Endothelial cell of umbilical vein (primary cell): ENCODE measurements around the gene INPP4B. TPM values are rescaled to one million over a fixed set of nuclear protein-coding genes. Genes with fewer than 3 reads are reported as not detected.

Experiments used
- BruUV-seq: library from RNA; stranded (reverse); fragments of 400-500 nt; replicated peaks from 2 replicates; lab custom pipeline; 2021; lab: Mats Ljungman, UMichigan
- CTCF ChIA-PET: fragments of 300-600, 350-600 bp; sonication (Branson Sonifier 250); formaldehyde crosslinking; loops from one replicate; lab custom pipeline; 2021; ENCODE audit warnings: antibody characterized with exemption, inconsistent platforms; lab: Charles Lee
- POLR2A ChIA-PET: fragments of 300-600, 350-600 bp; sonication (Branson Sonifier 250); formaldehyde crosslinking; loops from one replicate; lab custom pipeline; 2021; ENCODE audit warnings: antibody characterized with exemption, inconsistent platforms; lab: Charles Lee
- DNase-seq: peaks from one replicate; pipeline ENCODE4 v3.0.0-alpha.2; 2011; ENCODE audit warnings: low read depth, low spot score
- FAIRE-seq: peaks from 2 replicates; lab custom pipeline; 2011; peaks lifted over from hg19 to GRCh38; lab: Jason Lieb, UNC
- H2AFZ ChIP-seq: 2 replicates; pipeline ENCODE4 v1.6.0; 2012; ENCODE audit warnings: low read depth, low read length, control low read depth, inconsistent platforms
- H3K27ac ChIP-seq: 2 replicates; pipeline ENCODE4 v1.5.1; 2011; ENCODE audit warnings: low read depth, mild to moderate bottlenecking, control low read depth, low read length, moderate library complexity; ENCODE audit not compliant: insufficient read depth
- H3K27me3 ChIP-seq, 2 experiments: 2 replicates each; pipeline versions ENCODE4 v1.6.0 to v1.6.1; 2011; ENCODE audit warnings: low read length in 2 of 2, mixed read lengths in 1 of 2; ENCODE audit not compliant: control insufficient read depth in 2 of 2, insufficient read depth in 2 of 2
- H3K36me3 ChIP-seq, 2 experiments: 2 replicates in 1 of 2; 3 replicates in 1 of 2; pipeline ENCODE4 v1.5.1; 2011; ENCODE audit warnings: low read length in 2 of 2, mild to moderate bottlenecking in 1 of 2, moderate library complexity in 1 of 2; ENCODE audit not compliant: control insufficient read depth in 2 of 2, insufficient read depth in 2 of 2; ENCODE audit errors: extremely low read depth in 1 of 2
- H3K4me1 ChIP-seq: 3 replicates; pipeline ENCODE4 v1.5.1; 2011; ENCODE audit warnings: mild to moderate bottlenecking, low read length; ENCODE audit not compliant: control insufficient read depth, insufficient read depth; ENCODE audit errors: extremely low read depth
- H3K4me2 ChIP-seq: 2 replicates; pipeline ENCODE4 v1.6.1; 2011; ENCODE audit warnings: low read length, control low read depth, mixed read lengths; ENCODE audit not compliant: insufficient read depth
- H3K4me3 ChIP-seq, 3 experiments: fragments of 200-600 bp in 1 of 3; sonication (generic), shearing (Covaris generic) in 1 of 3; replicated peaks in 1 of 3; 2 replicates each; pipeline ENCODE4 v1.5.1; 2011 to 2016; ENCODE audit warnings: control low read depth in 3 of 3, low read length in 3 of 3, mild to moderate bottlenecking in 2 of 3, inconsistent platforms in 1 of 3, low read depth in 1 of 3, moderate library complexity in 1 of 3; ENCODE audit not compliant: insufficient read depth in 1 of 3
- H3K79me2 ChIP-seq: 2 replicates; pipeline ENCODE4 v1.6.0; 2012; ENCODE audit warnings: low read length, inconsistent platforms; ENCODE audit not compliant: control insufficient read depth, insufficient read depth
- H3K9ac ChIP-seq: replicated peaks from 2 replicates; pipeline ENCODE3; 2011; ENCODE audit warnings: low read length, control low read depth; ENCODE audit not compliant: insufficient read depth; ENCODE audit errors: extremely low read depth
- H3K9me1 ChIP-seq: replicated peaks from 3 replicates; pipeline ENCODE4 v1.6.0; 2011; ENCODE audit warnings: mild to moderate bottlenecking, low read length; ENCODE audit not compliant: control insufficient read depth, insufficient read depth; ENCODE audit errors: extremely low read depth
- H3K9me3 ChIP-seq: replicated peaks from 2 replicates; pipeline ENCODE4 v1.5.1; 2012; ENCODE audit warnings: low read length, inconsistent platforms; ENCODE audit not compliant: control insufficient read depth, insufficient read depth
- H4K20me1 ChIP-seq: replicated peaks from 2 replicates; pipeline ENCODE3; 2011; ENCODE audit warnings: mild to moderate bottlenecking, low read length; ENCODE audit not compliant: control insufficient read depth, insufficient read depth; ENCODE audit errors: extremely low read depth
- CTCF ChIP-seq, 2 donors: IDR thresholded peaks; 1 replicate in 1 of 2; 2 replicates in 1 of 2; pipeline ENCODE4 v1.5.1; 2011; ENCODE audit warnings: low read length in 2 of 2, mild to moderate bottlenecking in 2 of 2, moderate library complexity in 2 of 2, control low read depth in 1 of 2, inconsistent platforms in 1 of 2, low read depth in 1 of 2; ENCODE audit not compliant: insufficient read depth in 1 of 2; ENCODE audit errors: extremely low read depth in 1 of 2
- EZH2 ChIP-seq: IDR thresholded peaks from 2 replicates; pipeline ENCODE4 v1.6.1; 2012; ENCODE audit warnings: borderline replicate concordance, low read depth, mild to moderate bottlenecking, moderate library complexity, low read length, inconsistent platforms; ENCODE audit not compliant: severe bottlenecking
- FOS ChIP-seq: IDR thresholded peaks from 2 replicates; pipeline ENCODE4 v1.6.1; 2011; ENCODE audit warnings: mild to moderate bottlenecking, low read length, moderate library complexity, borderline replicate concordance; ENCODE audit not compliant: insufficient read depth
- GATA2 ChIP-seq: IDR thresholded peaks from 2 replicates; pipeline ENCODE4 v1.7.0; 2011; ENCODE audit warnings: low read depth, mild to moderate bottlenecking, moderate library complexity, mixed read lengths, low read length; ENCODE audit not compliant: insufficient read length, insufficient read depth
- JUN ChIP-seq: IDR thresholded peaks from 2 replicates; pipeline ENCODE4 v1.6.1; 2011; ENCODE audit warnings: borderline replicate concordance, low read depth; ENCODE audit not compliant: insufficient read length, insufficient read depth
- MAX ChIP-seq: IDR thresholded peaks from 2 replicates; pipeline ENCODE4 v1.6.1; 2011; ENCODE audit not compliant: insufficient read depth, insufficient read length
- MYC ChIP-seq: IDR thresholded peaks from one replicate; pipeline ENCODE4 v1.6.1; 2011; ENCODE audit warnings: mild to moderate bottlenecking, low read depth, low read length
- POLR2A ChIP-seq: IDR thresholded peaks from 2 replicates; pipeline ENCODE4 v1.6.1; 2012; ENCODE audit warnings: low read depth, mild to moderate bottlenecking, control low read depth, low read length
- POLR2AphosphoS5 ChIP-seq: IDR thresholded peaks from 2 replicates; pipeline ENCODE4 v1.6.1; 2012; ENCODE audit warnings: low read depth, mild to moderate bottlenecking, control low read depth, low read length, moderate library complexity; ENCODE audit not compliant: insufficient read depth
- dilution Hi-C: fragments of 300-500 bp; cut with MboI; formaldehyde crosslinking; loops from one replicate; pipeline ENCODE4 v1.15.0; 2019; ENCODE audit warnings: low sequenced_read_pairs; ENCODE audit not compliant: extremely low pct_ligation_motif_present
- intact Hi-C: fragments of 100-400 bp; cut with micrococcal nuclease; formaldehyde crosslinking; loops from one replicate; pipeline ENCODE4 v1.10.0; 2022
- polyA plus RNA-seq, 4 experiments: library from polyadenylated mRNA; depleted of rRNA in 3 of 4; stranded (reverse) in 3 of 4; unstranded in 1 of 4; fragments of >200 nt; gene quantifications; 2 replicates each; pipeline versions ENCODE4 v1.2.1 to v1.2.3, GENCODE V29; 2011 to 2012; ENCODE audit warnings: missing spikeins in 1 of 4
- total RNA-seq: library from RNA; stranded (reverse); gene quantifications from 2 replicates; pipeline ENCODE4 v1.2.3, GENCODE V29; 2021

Gene INPP4B
- total and polyA plus RNA-seq, 2 donors (not counting 3 experiments of a cell fraction or from before 2014, with no cell fraction given): 0.41 to 3.1 TPM

GRCh38 chr4:142557239-142557801 is 288.8 kb downstream of the INPP4B start:
- Histone ChIP-seq H3K9me1 (no peaks in the 10 kb centered on the region), H4K20me1 (no peaks in the 10 kb centered on the region), H3K27me3 (peaks cover 0 to 2% of the 10 kb centered on the region in 2 experiments), H3K79me2 (no peaks in the 10 kb centered on the region), H3K9ac (no peak overlapping the region), H3K4me2 (no peak overlapping the region), H3K4me3 (no peak overlapping the region), H3K36me3 (no peaks in the 10 kb centered on the region), H2AFZ (no peak overlapping the region), H3K27ac (no peak overlapping the region), H3K9me3 (no peaks in the 10 kb centered on the region), H3K4me1 (no peaks in the 10 kb centered on the region)
- no peak for TF ChIP-seq GATA2
- TF ChIP-seq POLR2A: no peak
- no peak for TF ChIP-seq JUN
- no peak for TF ChIP-seq MAX
- TF ChIP-seq CTCF (IDR thresholded peaks at IDR 0.05; ENCODE audit: extremely low read depth in 1 of 2, insufficient read depth in 1 of 2, low read depth in 1 of 2, low read length in 2 of 2): no peak
- TF ChIP-seq EZH2: no peak
- no peak for TF ChIP-seq MYC
- no peak for TF ChIP-seq POLR2AphosphoS5
- TF ChIP-seq FOS: no peak
- CTCF ChIA-PET: no interaction called here
- no TSS peak for BruUV-seq
- dilution Hi-C loops: no loop called here
- no peak for FAIRE-seq
- intact Hi-C loops: no loop called here
- POLR2A ChIA-PET: no interaction called here
- DNase-seq: no peak
